OCI-LY7 (cell line): ENCODE measurements around the gene RASAL2. TPM values are rescaled to one million over a fixed set of nuclear protein-coding genes. Genes with fewer than 3 reads are reported as not detected.

Experiments
- BruUV-seq: library from RNA; stranded (reverse); fragments of 400-500 nt; replicated peaks from 2 replicates; lab custom pipeline; 2021; lab: Mats Ljungman, UMichigan
- CTCF ChIA-PET: fragments of 300-600 bp; sonication (Branson Sonifier 250); formaldehyde crosslinking; loops from one replicate; lab custom pipeline; 2022; ENCODE audit warnings: antibody characterized with exemption; ENCODE audit not compliant: unreplicated experiment; lab: Charles Lee
- POLR2A ChIA-PET: fragments of 300-600 bp; sonication (Branson Sonifier 250); formaldehyde crosslinking; loops from one replicate; lab custom pipeline; 2022; ENCODE audit warnings: antibody characterized with exemption; lab: Charles Lee
- DNase-seq: peaks from one replicate; pipeline ENCODE4 v3.0.0-alpha.2; 2015; ENCODE audit warnings: low spot score
- H2AFZ ChIP-seq: fragments of 200-600 bp; sonication (generic), shearing (Covaris generic); 2 replicates; pipeline ENCODE4 v1.6.1; 2014; ENCODE audit warnings: mild to moderate bottlenecking, antibody characterized with exemption, low read length, moderate library complexity
- H3K27ac ChIP-seq: fragments of 200-600 bp; sonication (generic); 2 replicates; pipeline ENCODE4 v1.5.1; 2014; ENCODE audit warnings: mixed run types, low read depth, mild to moderate bottlenecking, moderate library complexity, low read length, inconsistent platforms; ENCODE audit not compliant: poor library complexity, severe bottlenecking
- H3K36me3 ChIP-seq: fragments of 200-600 bp; sonication (generic); 2 replicates; pipeline ENCODE4 v1.6.1; 2014; ENCODE audit warnings: mild to moderate bottlenecking, antibody characterized with exemption, low read length, moderate library complexity, mixed read lengths; ENCODE audit not compliant: insufficient read depth
- H3K4me1 ChIP-seq: fragments of 200-600 bp; sonication (generic); 2 replicates; pipeline ENCODE4 v1.5.1; 2014; ENCODE audit warnings: mild to moderate bottlenecking, low read length; ENCODE audit not compliant: insufficient read depth, poor library complexity, severe bottlenecking
- H3K4me2 ChIP-seq: fragments of 200-600 bp; sonication (generic); 2 replicates; pipeline ENCODE4 v1.6.1; 2014; ENCODE audit warnings: mild to moderate bottlenecking, low read length
- H3K4me3 ChIP-seq: fragments of 200-600 bp; sonication (generic); 2 replicates; pipeline ENCODE4 v1.5.1; 2014; ENCODE audit warnings: mild to moderate bottlenecking, low read depth, low read length; ENCODE audit not compliant: poor library complexity, severe bottlenecking
- H3K79me2 ChIP-seq: fragments of 200-600 bp; sonication (generic); 2 replicates; pipeline ENCODE4 v1.6.1; 2016; ENCODE audit warnings: low read depth, mild to moderate bottlenecking, low read length, moderate library complexity, mixed read lengths; ENCODE audit not compliant: insufficient read depth
- H3K9me2 ChIP-seq: fragments of 200-600 bp; sonication (generic); 2 replicates; pipeline ENCODE4 v1.6.1; 2016; ENCODE audit warnings: mild to moderate bottlenecking, low read length, mixed read lengths; ENCODE audit not compliant: insufficient read depth
- H3K9me3 ChIP-seq: fragments of 200-600 bp; sonication (generic); 2 replicates; pipeline ENCODE4 v1.6.1; 2014; ENCODE audit warnings: mild to moderate bottlenecking, mixed run types, low read length, mixed read lengths
- H4K20me1 ChIP-seq: fragments of 200-600 bp; sonication (generic); 2 replicates; pipeline ENCODE4 v1.6.1; 2014; ENCODE audit warnings: mild to moderate bottlenecking, antibody characterized with exemption, low read length, moderate library complexity, mixed read lengths; ENCODE audit not compliant: insufficient read depth
- EZH2phosphoT487 ChIP-seq: fragments of 200-600 bp; sonication (generic); IDR thresholded peaks from 2 replicates; pipeline ENCODE4 v1.6.1; 2018; ENCODE audit warnings: low read depth, borderline replicate concordance, mild to moderate bottlenecking, mixed run types, antibody characterized with exemption, low read length, moderate library complexity, mixed read lengths
- intact Hi-C: fragments of 100-400 bp; cut with micrococcal nuclease; formaldehyde crosslinking; loops from one replicate; pipeline ENCODE4 v1.10.0; 2022; ENCODE audit not compliant: unreplicated experiment
- total RNA-seq, 2 experiments: library from RNA; depleted of rRNA in 1 of 2; stranded (reverse); fragments of >200 nt in 1 of 2; shearing (Covaris generic) in 1 of 2; gene quantifications; 2 replicates each; pipeline ENCODE4 v1.2.3, GENCODE V29; 2014 to 2022
- TF ChIP-seq, protein P1 (sequence below): fragments of 200-600 bp; sonication (generic); conservative IDR thresholded peaks from 2 replicates; pipeline ENCODE4 v1.5.1; 2014; ENCODE audit warnings: mild to moderate bottlenecking, antibody characterized with exemption, low read length, moderate library complexity, mixed read lengths

Gene RASAL2
- total RNA-seq, 2 experiments from 2014 or later = 0.09 to 0.27 TPM

DNA sequence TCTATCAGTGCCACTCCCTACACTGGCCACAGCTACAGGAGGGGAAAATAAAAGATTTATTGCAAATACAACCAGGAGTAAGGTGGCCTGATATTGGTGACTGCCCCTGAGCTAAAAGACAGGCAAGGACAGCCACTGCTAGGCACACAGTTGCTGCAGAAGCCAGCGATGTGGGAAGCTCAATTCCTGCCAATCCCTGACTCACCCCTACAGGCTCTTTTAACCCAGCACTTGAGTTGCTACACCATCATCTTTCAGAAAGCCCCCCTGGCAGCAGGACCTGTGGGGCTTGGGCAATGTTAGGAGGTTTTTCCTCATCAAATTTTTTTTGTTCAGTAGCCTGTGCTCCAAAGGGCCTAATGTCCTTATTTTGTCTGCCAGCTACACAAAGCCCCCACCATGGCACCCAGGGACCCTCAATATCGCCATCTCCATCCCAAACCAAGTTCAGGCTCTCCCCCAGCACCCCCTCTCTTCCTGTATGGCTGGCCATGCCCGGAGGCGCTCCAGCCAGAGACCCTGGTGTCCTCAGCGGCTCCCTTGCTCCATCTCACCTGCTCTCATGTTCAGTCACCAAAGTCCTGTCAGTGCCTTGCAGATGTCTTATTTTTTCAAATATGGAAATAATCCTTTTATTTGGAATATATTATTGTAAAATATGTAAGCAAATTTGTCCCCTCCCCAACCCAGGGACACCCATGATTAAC is 389.5 kb downstream of the RASAL2 start:
- POLR2A ChIA-PET = interaction anchor here (0.5 kb wide), 1 partner anchor 968 kb away, joined by 3 read pairs; no protein-coding TSS in a partner anchor
- Histone ChIP-seq H3K9me2 (no peaks in the 10 kb centered on the region), H3K36me3 (no peaks in the 10 kb centered on the region), H3K9me3 (no peaks in the 10 kb centered on the region), H3K79me2 (no peaks in the 10 kb centered on the region), H4K20me1 (no peaks in the 10 kb centered on the region), H3K27ac (no peak overlapping the region), H3K4me3 (no peak overlapping the region), H3K4me2 (no peak overlapping the region), H3K4me1 (no peaks in the 10 kb centered on the region), H2AFZ (no peak overlapping the region)
- intact Hi-C loops = no loop called here
- no TSS peak for BruUV-seq
- no peak for TF ChIP-seq EZH2phosphoT487
- CTCF ChIA-PET = no interaction called here
- no peak for DNase-seq

DNA sequence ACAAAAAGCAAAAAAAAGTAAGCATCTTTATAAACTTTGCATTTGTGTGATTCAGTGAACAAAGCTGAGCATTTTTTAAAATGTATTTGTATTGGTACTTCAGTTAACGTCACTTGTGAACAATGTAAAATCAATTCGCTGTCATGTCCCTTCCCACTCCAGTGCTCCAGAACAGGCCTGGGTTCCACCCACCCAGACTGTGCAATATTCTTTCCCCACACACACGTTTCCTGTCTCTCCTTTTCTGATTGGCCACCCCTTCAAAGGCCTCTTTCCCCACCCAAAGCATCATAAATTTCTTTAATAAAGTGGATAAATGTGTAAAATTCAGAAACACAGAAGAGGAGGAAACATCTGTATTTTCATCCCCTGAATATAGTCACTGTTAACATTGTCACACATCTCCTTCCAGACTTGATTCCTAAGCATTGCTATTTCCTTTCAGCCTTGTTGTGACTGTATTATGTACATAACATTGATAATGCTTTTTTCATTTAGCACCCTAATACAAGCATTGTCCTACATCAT is 390.9 kb downstream of the RASAL2 start:
- ChIA-PET POLR2A (interaction anchor here (0.6 kb wide), 1 partner anchor 31 kb away, joined by 6 read pairs; no protein-coding TSS in a partner anchor), CTCF (no interaction called here)
- intact Hi-C loops = no loop called here
- no peak overlapping the region for H3K4me2 ChIP-seq
- no peaks in the 10 kb centered on the region for H4K20me1 ChIP-seq
- H3K36me3 ChIP-seq = no peaks in the 10 kb centered on the region
- H3K9me3 ChIP-seq = no peaks in the 10 kb centered on the region
- no peak overlapping the region for H3K27ac ChIP-seq
- H3K4me1 ChIP-seq = no peaks in the 10 kb centered on the region
- no peak for TF ChIP-seq EZH2phosphoT487
- TF ChIP-seq, protein P1, sequence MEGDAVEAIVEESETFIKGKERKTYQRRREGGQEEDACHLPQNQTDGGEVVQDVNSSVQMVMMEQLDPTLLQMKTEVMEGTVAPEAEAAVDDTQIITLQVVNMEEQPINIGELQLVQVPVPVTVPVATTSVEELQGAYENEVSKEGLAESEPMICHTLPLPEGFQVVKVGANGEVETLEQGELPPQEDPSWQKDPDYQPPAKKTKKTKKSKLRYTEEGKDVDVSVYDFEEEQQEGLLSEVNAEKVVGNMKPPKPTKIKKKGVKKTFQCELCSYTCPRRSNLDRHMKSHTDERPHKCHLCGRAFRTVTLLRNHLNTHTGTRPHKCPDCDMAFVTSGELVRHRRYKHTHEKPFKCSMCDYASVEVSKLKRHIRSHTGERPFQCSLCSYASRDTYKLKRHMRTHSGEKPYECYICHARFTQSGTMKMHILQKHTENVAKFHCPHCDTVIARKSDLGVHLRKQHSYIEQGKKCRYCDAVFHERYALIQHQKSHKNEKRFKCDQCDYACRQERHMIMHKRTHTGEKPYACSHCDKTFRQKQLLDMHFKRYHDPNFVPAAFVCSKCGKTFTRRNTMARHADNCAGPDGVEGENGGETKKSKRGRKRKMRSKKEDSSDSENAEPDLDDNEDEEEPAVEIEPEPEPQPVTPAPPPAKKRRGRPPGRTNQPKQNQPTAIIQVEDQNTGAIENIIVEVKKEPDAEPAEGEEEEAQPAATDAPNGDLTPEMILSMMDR = no peak
- no TSS peak for BruUV-seq
- H3K4me3 ChIP-seq = no peak overlapping the region
- H3K9me2 ChIP-seq = no peaks in the 10 kb centered on the region
- no peaks in the 10 kb centered on the region for H3K79me2 ChIP-seq
- H2AFZ ChIP-seq = no peak overlapping the region
- no peak for DNase-seq

DNA sequence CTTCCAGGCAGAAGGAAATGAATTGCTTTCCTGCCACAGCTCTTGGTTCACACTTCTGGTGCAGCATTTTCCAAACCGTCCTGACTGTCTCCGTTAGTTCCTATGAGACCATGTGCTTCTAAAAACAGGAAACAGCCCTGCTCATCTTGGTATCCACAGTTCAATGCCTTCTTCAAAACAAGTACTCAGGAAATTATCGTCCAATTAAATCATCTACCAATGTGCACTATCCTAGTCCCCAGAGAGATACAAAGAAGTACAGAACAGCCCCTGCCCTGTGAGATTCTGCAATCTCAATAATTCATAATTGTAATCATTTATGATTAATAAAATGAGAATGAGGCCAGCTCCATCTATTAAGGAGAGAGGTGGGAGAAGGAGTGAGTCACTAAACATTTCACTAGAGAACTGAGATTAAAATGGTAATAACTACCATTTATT is 391.7 kb downstream of the RASAL2 start:
- no peaks in the 10 kb centered on the region for H3K36me3 ChIP-seq

More for the DNA sequence above, 391.7 kb downstream of the RASAL2 start:
- no peak for TF ChIP-seq EZH2phosphoT487
- TF ChIP-seq, protein P1 = no peak
- Histone ChIP-seq H4K20me1 (no peaks in the 10 kb centered on the region), H3K4me2 (no peak overlapping the region), H3K9me3 (no peaks in the 10 kb centered on the region), H3K4me1 (no peaks in the 10 kb centered on the region), H2AFZ (no peak overlapping the region), H3K4me3 (no peak overlapping the region), H3K27ac (no peak overlapping the region), H3K79me2 (no peaks in the 10 kb centered on the region), H3K9me2 (no peaks in the 10 kb centered on the region)
- no TSS peak for BruUV-seq
- intact Hi-C loops = no loop called here
- CTCF ChIA-PET = no interaction called here
- POLR2A ChIA-PET = no interaction called here
- DNase-seq = no peak
